ENCODE data around the gene SAMD10.

DNA sequence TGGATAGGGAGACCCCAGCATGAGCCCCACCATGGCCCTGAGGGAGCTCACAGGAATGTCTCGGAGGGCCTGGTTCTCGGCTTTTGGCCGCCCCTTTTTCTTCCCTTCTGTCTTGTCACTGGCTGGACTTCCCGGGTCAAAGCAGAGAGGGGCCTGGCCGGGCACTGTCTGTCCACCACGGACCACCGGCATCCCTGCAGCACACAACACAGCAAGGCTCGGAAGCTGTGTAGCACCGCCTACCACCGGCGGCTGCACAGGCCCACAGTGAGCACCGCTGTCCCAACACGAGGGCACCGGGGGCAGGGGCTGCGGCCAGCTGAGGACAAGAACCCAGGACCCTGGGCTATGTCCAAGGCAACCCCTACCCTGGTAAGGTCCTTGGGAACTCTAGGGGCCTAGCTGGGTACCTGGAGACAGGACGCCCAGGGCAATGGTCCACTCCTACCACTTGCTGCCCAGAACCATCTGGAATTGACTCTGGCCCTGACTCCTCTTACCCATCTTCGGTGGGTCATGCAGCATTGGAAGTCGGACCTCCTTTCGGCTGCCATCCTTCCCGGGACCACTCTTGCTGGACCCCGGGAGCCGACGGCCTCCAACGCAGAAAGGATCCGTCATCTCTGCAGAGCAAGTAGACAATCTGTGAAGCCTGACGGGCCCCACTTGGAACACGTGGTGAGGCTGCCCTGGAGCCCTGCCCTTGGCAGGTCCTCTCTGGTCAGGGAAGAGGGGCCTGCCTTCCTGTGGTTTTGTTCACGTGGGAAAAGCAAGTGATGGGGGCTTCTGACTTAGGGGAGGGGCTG is 11.9 kb downstream of the SAMD10 start:
- TF ChIP-seq, protein P1, sequence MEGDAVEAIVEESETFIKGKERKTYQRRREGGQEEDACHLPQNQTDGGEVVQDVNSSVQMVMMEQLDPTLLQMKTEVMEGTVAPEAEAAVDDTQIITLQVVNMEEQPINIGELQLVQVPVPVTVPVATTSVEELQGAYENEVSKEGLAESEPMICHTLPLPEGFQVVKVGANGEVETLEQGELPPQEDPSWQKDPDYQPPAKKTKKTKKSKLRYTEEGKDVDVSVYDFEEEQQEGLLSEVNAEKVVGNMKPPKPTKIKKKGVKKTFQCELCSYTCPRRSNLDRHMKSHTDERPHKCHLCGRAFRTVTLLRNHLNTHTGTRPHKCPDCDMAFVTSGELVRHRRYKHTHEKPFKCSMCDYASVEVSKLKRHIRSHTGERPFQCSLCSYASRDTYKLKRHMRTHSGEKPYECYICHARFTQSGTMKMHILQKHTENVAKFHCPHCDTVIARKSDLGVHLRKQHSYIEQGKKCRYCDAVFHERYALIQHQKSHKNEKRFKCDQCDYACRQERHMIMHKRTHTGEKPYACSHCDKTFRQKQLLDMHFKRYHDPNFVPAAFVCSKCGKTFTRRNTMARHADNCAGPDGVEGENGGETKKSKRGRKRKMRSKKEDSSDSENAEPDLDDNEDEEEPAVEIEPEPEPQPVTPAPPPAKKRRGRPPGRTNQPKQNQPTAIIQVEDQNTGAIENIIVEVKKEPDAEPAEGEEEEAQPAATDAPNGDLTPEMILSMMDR (conservative IDR thresholded peaks at IDR 0.05 in 1 of 2, IDR thresholded peaks at IDR 0.05 in 1 of 2; ENCODE audit: low read depth in 1 of 2, low read length in 2 of 2): no peak
- TF ChIP-seq EZH2 (IDR thresholded peaks at IDR 0.05; ENCODE audit: low read length, missing control alignments): no peak

All from fibroblast of lung (primary cell).